Keratinocyte (primary cell): ENCODE results near the gene LIPF. TPM values are rescaled to one million over a fixed set of nuclear protein-coding genes. Genes with fewer than 3 reads are reported as not detected.

Experiments used
- DNase-seq: peaks from one replicate; pipeline ENCODE4 v3.0.0-alpha.2; 2011; ENCODE audit warnings: low read depth, missing footprints, low spot score
- FAIRE-seq: peaks from 2 replicates; lab custom pipeline; 2011; peaks lifted over from hg19 to GRCh38; lab: Jason Lieb, UNC
- H2AFZ ChIP-seq: 2 replicates; pipeline ENCODE4 v1.6.0; 2012; ENCODE audit warnings: low read length, control low read depth, inconsistent platforms; ENCODE audit not compliant: control insufficient read depth
- H3K27ac ChIP-seq: 2 replicates; pipeline ENCODE4 v1.5.1; 2011; ENCODE audit warnings: low read length; ENCODE audit not compliant: control insufficient read depth, insufficient read depth
- H3K27me3 ChIP-seq: 3 replicates; pipeline ENCODE4 v1.6.0; 2011; ENCODE audit warnings: low read length; ENCODE audit not compliant: control insufficient read depth, insufficient read depth; ENCODE audit errors: extremely low read depth
- H3K36me3 ChIP-seq, 2 experiments: 2 replicates in 1 of 2; 3 replicates in 1 of 2; pipeline ENCODE4 v1.5.1; 2011; ENCODE audit warnings: low read length in 2 of 2, mild to moderate bottlenecking in 1 of 2; ENCODE audit not compliant: control insufficient read depth in 2 of 2, insufficient read depth in 2 of 2; ENCODE audit errors: extremely low read depth in 1 of 2
- H3K4me1 ChIP-seq: 3 replicates; pipeline ENCODE4 v1.5.1; 2011; ENCODE audit warnings: low read length; ENCODE audit not compliant: control insufficient read depth, insufficient read depth; ENCODE audit errors: extremely low read depth
- H3K4me2 ChIP-seq: 3 replicates; pipeline ENCODE4 v1.6.0; 2011; ENCODE audit warnings: low read depth, low read length; ENCODE audit not compliant: control insufficient read depth, insufficient read depth; ENCODE audit errors: extremely low read depth
- H3K4me3 ChIP-seq, 3 experiments: fragments of 200-600 bp in 1 of 3; sonication (generic) in 1 of 3; 2 replicates in 2 of 3; 3 replicates in 1 of 3; pipeline ENCODE4 v1.5.1; 2011 to 2016; ENCODE audit warnings: low read length in 3 of 3, mild to moderate bottlenecking in 3 of 3, control low read depth in 2 of 3, inconsistent platforms in 1 of 3, low read depth in 1 of 3, mixed read lengths in 1 of 3, mixed run types in 1 of 3, moderate library complexity in 1 of 3; ENCODE audit not compliant: control insufficient read depth in 2 of 3, insufficient read depth in 2 of 3; ENCODE audit errors: extremely low read depth in 1 of 3
- H3K79me2 ChIP-seq: 2 replicates; pipeline ENCODE4 v1.6.0; 2012; ENCODE audit warnings: low read length; ENCODE audit not compliant: control insufficient read depth, insufficient read depth
- H3K9ac ChIP-seq: 3 replicates; pipeline ENCODE4 v1.6.0; 2011; ENCODE audit warnings: low read length; ENCODE audit not compliant: control insufficient read depth, insufficient read depth; ENCODE audit errors: extremely low read depth
- H3K9me1 ChIP-seq: 3 replicates; pipeline ENCODE4 v1.6.0; 2011; ENCODE audit warnings: low read length; ENCODE audit not compliant: control insufficient read depth, insufficient read depth; ENCODE audit errors: extremely low read depth
- H3K9me3 ChIP-seq: 2 replicates; pipeline ENCODE4 v1.5.1; 2012; ENCODE audit warnings: low read depth, low read length; ENCODE audit not compliant: control insufficient read depth
- H4K20me1 ChIP-seq: 3 replicates; pipeline ENCODE4 v1.6.0; 2011; ENCODE audit warnings: low read length; ENCODE audit not compliant: control insufficient read depth, insufficient read depth; ENCODE audit errors: extremely low read depth
- CTCF ChIP-seq, 3 experiments: IDR thresholded peaks in 1 of 3; conservative IDR thresholded peaks in 1 of 3; optimal IDR thresholded peaks in 1 of 3; 2 replicates in 2 of 3; 3 replicates in 1 of 3; pipeline versions ENCODE3 to v1.5.1; 2011; ENCODE audit warnings: low read length in 3 of 3, mild to moderate bottlenecking in 3 of 3, moderate library complexity in 2 of 3, control low read depth in 1 of 3, inconsistent platforms in 1 of 3; ENCODE audit not compliant: insufficient read depth in 2 of 3; ENCODE audit errors: extremely low read depth in 1 of 3
- EZH2 ChIP-seq: IDR thresholded peaks from one replicate; pipeline ENCODE4 v1.6.1; 2012; ENCODE audit warnings: inconsistent platforms, mild to moderate bottlenecking, low read length, moderate library complexity
- dilution Hi-C: fragments of 300-500 bp; cut with MboI; formaldehyde crosslinking; loops from one replicate; pipeline ENCODE4 v1.7.0; 2020; ENCODE audit warnings: low sequenced_read_pairs; ENCODE audit not compliant: extremely low pct_ligation_motif_present
- polyA plus RNA-seq, 5 experiments: library from polyadenylated mRNA; depleted of rRNA in 3 of 5; stranded (reverse) in 3 of 5; stranded (forward) in 1 of 5; unstranded in 1 of 5; fragments of >200 nt; gene quantifications; 1 replicate in 1 of 5; 2 replicates in 3 of 5; 3 replicates in 1 of 5; pipeline versions ENCODE4 v1.2.1 to v1.2.3, GENCODE V29; 2011 to 2012; ENCODE audit warnings: missing spikeins in 2 of 5, low read depth in 1 of 5, low replicate concordance in 1 of 5

The LIPF gene
- polyA plus RNA-seq, 1 donor (not counting 4 experiments of a cell fraction or from before 2014, with no cell fraction given): not detected

- H3K4me3 ChIP-seq: no peak overlapping the region
These were observed 7.8 kb downstream of the LIPF start for GRCh38 chr10:88672041-88672440.

DNA sequence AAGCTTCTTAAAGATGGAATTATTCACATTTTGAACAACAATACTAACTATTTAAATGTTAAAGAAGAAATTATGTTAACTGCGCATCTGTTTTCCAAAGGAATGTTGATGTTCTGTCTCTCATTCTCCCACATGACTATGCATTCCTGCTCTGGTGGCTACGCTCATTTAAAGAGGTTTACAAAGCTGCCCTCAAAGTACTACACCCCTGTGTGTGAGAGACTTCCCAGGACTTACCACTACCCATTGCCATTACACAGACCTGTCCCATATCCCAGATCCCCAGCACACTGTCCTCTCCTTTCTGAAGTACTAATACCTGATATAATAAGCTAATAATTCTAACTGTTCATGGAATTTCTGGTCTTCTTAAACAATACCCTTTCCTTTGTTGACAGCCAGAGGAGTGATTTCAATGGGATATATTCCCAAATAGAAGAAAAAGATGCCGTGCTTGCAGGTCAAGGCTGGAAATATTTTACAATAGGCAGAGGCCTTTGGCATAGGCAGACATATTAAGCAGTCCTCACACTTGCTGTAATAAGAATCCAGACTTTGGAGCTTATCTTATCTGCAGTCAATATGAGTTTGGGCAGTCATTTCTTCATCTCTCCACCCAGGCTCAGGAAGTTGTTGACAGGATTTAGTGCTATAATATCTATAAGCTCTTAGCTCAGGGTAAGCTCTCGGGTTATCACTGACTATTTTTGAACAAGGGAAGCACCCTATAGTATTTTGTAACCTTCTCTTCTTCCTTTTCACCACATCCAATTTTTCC lies 12.2 kb downstream of the LIPF start:
- Histone ChIP-seq H3K79me2 (no peaks in the 10 kb centered on the region), H3K9ac (no peak overlapping the region), H3K36me3 (no peaks in the 10 kb centered on the region), H3K27ac (no peak overlapping the region), H4K20me1 (no peaks in the 10 kb centered on the region), H3K9me1 (no peaks in the 10 kb centered on the region), H3K4me1 (no peaks in the 10 kb centered on the region), H2AFZ (no peak overlapping the region), H3K4me3 (no peak overlapping the region), H3K4me2 (no peak overlapping the region), H3K9me3 (no peaks in the 10 kb centered on the region), H3K27me3 (no peaks in the 10 kb centered on the region)
- FAIRE-seq: no peak
- TF ChIP-seq CTCF (optimal IDR thresholded peaks at IDR 0.05 in 1 of 3, IDR thresholded peaks at IDR 0.05 in 1 of 3, conservative IDR thresholded peaks at IDR 0.05 in 1 of 3; ENCODE audit: extremely low read depth in 1 of 3, insufficient read depth in 2 of 3, low read length in 3 of 3) (no peak), EZH2 (no peak)
- dilution Hi-C loops: no loop called here
- no peak for DNase-seq

More at GRCh38 chr10:88672041-88672440, 7.8 kb downstream of the LIPF start:
- Histone ChIP-seq H3K9me1 (no peaks in the 10 kb centered on the region), H3K4me2 (no peak overlapping the region), H3K79me2 (no peaks in the 10 kb centered on the region), H4K20me1 (no peaks in the 10 kb centered on the region), H3K36me3 (no peaks in the 10 kb centered on the region), H3K4me1 (no peaks in the 10 kb centered on the region), H3K27me3 (no peaks in the 10 kb centered on the region), H2AFZ (no peak overlapping the region), H3K27ac (no peak overlapping the region), H3K9ac (no peak overlapping the region), H3K9me3 (no peaks in the 10 kb centered on the region)
- TF ChIP-seq EZH2 (no peak), CTCF (optimal IDR thresholded peaks at IDR 0.05 in 1 of 3, IDR thresholded peaks at IDR 0.05 in 1 of 3, conservative IDR thresholded peaks at IDR 0.05 in 1 of 3; ENCODE audit: extremely low read depth in 1 of 3, insufficient read depth in 2 of 3, low read length in 3 of 3) (no peak)
- DNase-seq: no peak
- dilution Hi-C loops: no loop called here
- no peak for FAIRE-seq
